ENCODE measurements around the gene AGAP1.
"Not testable (repeated sequence)": the region's sequence is repeated elsewhere in the genome, so short reads cannot be mapped to it uniquely, and the experiment has no call there.

The AGAP1 gene

GRCh38 chr2:235747786-235748091 is 253.9 kb downstream of the AGAP1 start:
- DNase-seq, result no peak

GRCh38 chr2:235749121-235749770 is 255.4 kb downstream of the AGAP1 start:
- DNase-seq, result no peak

- no peak for DNase-seq
These were observed 255.9 kb downstream of the AGAP1 start for GRCh38 chr2:235749771-235750160.

- no peak for DNase-seq
These were observed 259.0 kb downstream of the AGAP1 start for GRCh38 chr2:235752846-235753245.

- DNase-seq, result no peak
These were observed 260.7 kb downstream of the AGAP1 start for GRCh38 chr2:235754357-235755207.

- no peak for DNase-seq
These were observed 262.6 kb downstream of the AGAP1 start for GRCh38 chr2:235756491-235756890.

- no peak for DNase-seq
These were observed 263.4 kb downstream of the AGAP1 start for GRCh38 chr2:235757212-235757611.

GRCh38 chr2:235757640-235758039 is 263.8 kb downstream of the AGAP1 start:
- no peak for DNase-seq

GRCh38 chr2:235762832-235763598 is 269.2 kb downstream of the AGAP1 start:
- DNase-seq, result peak; percentile 2

- DNase-seq, result no peak
These were observed 270.0 kb downstream of the AGAP1 start for GRCh38 chr2:235763816-235764215.

GRCh38 chr2:235764478-235764877 is 270.6 kb downstream of the AGAP1 start:
- DNase-seq, result not testable (repeated sequence)

GRCh38 chr2:235765181-235765820 is 271.5 kb downstream of the AGAP1 start:
- DNase-seq, result no peak

- DNase-seq, result peak; percentile 49
These were observed 272.4 kb downstream of the AGAP1 start for GRCh38 chr2:235766278-235766677.

- no peak for DNase-seq
These were observed 274.8 kb downstream of the AGAP1 start for GRCh38 chr2:235768606-235769005.

GRCh38 chr2:235769046-235769445 is 275.2 kb downstream of the AGAP1 start:
- no peak for DNase-seq

GRCh38 chr2:235770909-235771820 is 277.3 kb downstream of the AGAP1 start:
- DNase-seq, result no peak

GRCh38 chr2:235773188-235773928 is 279.5 kb downstream of the AGAP1 start:
- no peak for DNase-seq

- DNase-seq, result no peak
These were observed 280.5 kb downstream of the AGAP1 start for GRCh38 chr2:235774153-235774870.

- no peak for DNase-seq
These were observed 282.7 kb downstream of the AGAP1 start for GRCh38 chr2:235776531-235776930.

- DNase-seq, result peak; percentile 56
These were observed 285.6 kb downstream of the AGAP1 start for GRCh38 chr2:235779444-235779896.

- no peak for DNase-seq
These were observed 286.6 kb downstream of the AGAP1 start for GRCh38 chr2:235780401-235780800.

Data from NCI-H146 (cell line).